Measurements from ENCODE around the gene SLC29A1.

DNA sequence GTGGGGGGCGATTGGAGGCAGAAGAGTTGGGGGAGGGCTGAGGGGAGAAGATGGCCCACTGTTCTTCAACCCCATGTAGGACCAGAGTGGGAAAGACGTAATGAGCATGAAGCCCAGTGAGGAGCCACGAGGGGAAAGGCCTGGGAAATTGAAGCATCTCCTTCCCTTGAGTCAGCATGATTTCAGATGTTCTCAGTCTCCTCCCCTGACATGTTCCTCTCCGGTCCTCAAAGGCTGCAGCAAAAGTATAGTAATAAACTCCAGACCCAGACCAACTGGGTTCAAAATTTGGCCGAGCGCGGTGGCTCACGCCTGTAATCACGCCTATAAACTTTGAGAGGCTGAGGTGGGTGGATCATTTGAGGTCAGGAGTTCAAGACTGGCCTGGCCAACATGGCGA, 43.9 kb downstream of the SLC29A1 start:
- TF ChIP-seq CTCF (IDR thresholded peaks at IDR 0.05), result no peak
- no peak for TF ChIP-seq POLR2AphosphoS5 (IDR thresholded peaks at IDR 0.05)
- TF ChIP-seq EP300 (IDR thresholded peaks at IDR 0.05), result no peak
